Peyer's patch (tissue), 4 donors: ENCODE results near the gene SIPA1L3.

ENCODE experiments used
- CTCF ChIP-seq, 6 experiments: fragments of 450-650 bp in 4 of 6; fragments of 200-600 bp in 2 of 6; sonication (generic) in 1 of 6; IDR thresholded peaks; one replicate each; pipeline ENCODE4 v1.5.1; 2017 to 2019; ENCODE audit warnings: antibody characterized with exemption in 6 of 6, mild to moderate bottlenecking in 3 of 6, moderate library complexity in 1 of 6
- POLR2A ChIP-seq, 2 donors: fragments of 450-650 bp; IDR thresholded peaks; one replicate each; pipeline ENCODE4 v1.5.1; 2017; ENCODE audit warnings: antibody characterized with exemption in 2 of 2, mild to moderate bottlenecking in 2 of 2, moderate library complexity in 2 of 2

GRCh38 chr19:38061294-38061693, 154.3 kb downstream of the SIPA1L3 start:
- no peak for TF ChIP-seq CTCF (IDR thresholded peaks at IDR 0.05)
- TF ChIP-seq POLR2A (IDR thresholded peaks at IDR 0.05), result no peak
